Body of pancreas (tissue), 4 donors: Measurements from ENCODE around the gene PCK1. TPM values are rescaled to one million over a fixed set of nuclear protein-coding genes. Genes with fewer than 3 reads are reported as not detected.

ENCODE experiments used
- ATAC-seq: fragments of 150-250 bp; one replicate; pipeline ENCODE4 v1.9.1; 2016
- DNase-seq, 4 donors: peaks; one replicate each; pipeline ENCODE4 v3.0.0-alpha.2; 2019
- H3K27ac ChIP-seq, 4 donors: fragments of 200-600 bp; sonication (generic); 1 replicate in 3 of 4; 2 replicates in 1 of 4; pipeline versions ENCODE4 v1.5.1 to v1.6.1; 2016 to 2019; ENCODE audit warnings: mild to moderate bottlenecking in 1 of 4, mixed read lengths in 1 of 4, moderate library complexity in 1 of 4
- H3K27me3 ChIP-seq, 2 donors: fragments of 200-600 bp; sonication (generic); one replicate each; pipeline ENCODE4 v1.6.0; 2016; ENCODE audit warnings: mild to moderate bottlenecking in 1 of 2
- H3K36me3 ChIP-seq, 2 donors: fragments of 200-600 bp; sonication (generic); replicated peaks in 1 of 2; 2 replicates each; pipeline ENCODE4 v1.5.1; 2016; ENCODE audit warnings: low read depth in 2 of 2; ENCODE audit not compliant: insufficient read depth in 1 of 2
- H3K4me1 ChIP-seq: fragments of 200-600 bp; sonication (generic); one replicate; pipeline ENCODE4 v1.6.0; 2016
- H3K4me3 ChIP-seq, 2 donors: fragments of 200-600 bp; sonication (generic); 1 replicate in 1 of 2; 2 replicates in 1 of 2; pipeline ENCODE4 v1.5.1; 2016 to 2019
- H3K9me3 ChIP-seq, 3 donors: fragments of 200-600 bp; sonication (generic); 1 replicate in 2 of 3; 2 replicates in 1 of 3; pipeline ENCODE4 v1.5.1; 2016
- POLR2A ChIP-seq, 3 donors: fragments of 450-650 bp; IDR thresholded peaks; one replicate each; pipeline ENCODE4 v1.6.1; 2016; ENCODE audit warnings: antibody characterized with exemption in 3 of 3, mild to moderate bottlenecking in 2 of 3
- WGBS, 2 donors: methylation state at CpG; one replicate each; pipeline ENCODE4 v1.1.5; 2017; 5-methylcytosine and 5-hydroxymethylcytosine counted together
- intact Hi-C: fragments of 100-400 bp; cut with DNase I; formaldehyde crosslinking; loops from one replicate; pipeline ENCODE4 v1.15.1; 2023
- total RNA-seq, 2 donors: library from RNA; depleted of rRNA; stranded (reverse); fragments of >200 nt; gene quantifications; one replicate each; pipeline ENCODE4 v1.1.0, GENCODE V29; 2016
- TF ChIP-seq, protein P1 (sequence below), 7 experiments: fragments of 450-650 bp in 4 of 7; fragments of 200-600 bp in 3 of 7; sonication (generic) in 3 of 7; IDR thresholded peaks; one replicate each; pipeline ENCODE4 v1.5.1; 2016 to 2019; ENCODE audit warnings: antibody characterized with exemption in 7 of 7

Gene PCK1
- total RNA-seq, 2 donors from 2014 or later = 14.3 to 33.3 TPM

DNA sequence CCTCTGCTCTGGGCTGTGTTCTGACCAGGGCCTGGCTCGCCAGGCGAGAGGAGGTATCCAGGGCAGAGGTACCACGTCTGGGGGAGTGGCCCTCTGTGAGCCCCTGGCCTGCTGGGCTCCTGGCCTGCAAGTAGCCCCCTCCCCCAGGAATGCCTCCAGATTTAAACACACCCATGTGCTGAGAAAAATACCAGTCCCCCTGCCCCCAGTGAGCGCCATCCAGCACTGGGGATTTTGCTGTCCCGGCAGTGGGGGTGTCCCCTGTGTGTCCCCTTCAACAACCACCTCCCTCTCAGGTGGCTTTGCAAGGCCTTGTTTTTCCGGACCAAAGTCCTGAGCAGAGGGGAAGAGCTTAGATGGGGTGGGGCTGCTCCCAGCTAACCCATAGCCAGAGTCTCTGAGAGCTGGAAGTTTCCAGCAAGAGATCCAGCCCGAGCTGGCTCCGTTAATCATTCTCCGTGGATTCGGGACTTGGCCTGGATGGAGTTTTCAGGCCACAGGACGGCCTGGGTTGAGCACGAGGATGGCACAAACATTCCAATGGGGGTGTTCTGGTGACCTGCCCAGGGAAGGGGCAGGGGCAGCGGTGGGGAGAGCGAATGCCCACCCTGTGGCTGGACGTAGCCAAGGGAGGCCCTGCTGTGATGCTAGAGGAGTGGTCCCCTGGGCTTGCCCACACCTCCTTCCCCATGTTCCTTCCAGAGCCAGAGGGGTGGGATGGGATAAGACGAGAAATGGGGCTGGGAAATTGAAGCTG, 29.0 kb downstream of the PCK1 start:
- no peak overlapping the region for H3K27ac ChIP-seq
- WGBS, 2 donors = 49 to 65% methylated on average over 11 to 16 of the region's 16 CpGs
- H3K36me3 ChIP-seq = no peaks in the 10 kb centered on the region
- intact Hi-C loops = no loop called here
- H3K4me1 ChIP-seq = no peaks in the 10 kb centered on the region
- H3K4me3 ChIP-seq = no peak overlapping the region
- ATAC-seq (no peak), DNase-seq (no peak)
- no peaks in the 10 kb centered on the region for H3K27me3 ChIP-seq
- TF ChIP-seq, protein P1, sequence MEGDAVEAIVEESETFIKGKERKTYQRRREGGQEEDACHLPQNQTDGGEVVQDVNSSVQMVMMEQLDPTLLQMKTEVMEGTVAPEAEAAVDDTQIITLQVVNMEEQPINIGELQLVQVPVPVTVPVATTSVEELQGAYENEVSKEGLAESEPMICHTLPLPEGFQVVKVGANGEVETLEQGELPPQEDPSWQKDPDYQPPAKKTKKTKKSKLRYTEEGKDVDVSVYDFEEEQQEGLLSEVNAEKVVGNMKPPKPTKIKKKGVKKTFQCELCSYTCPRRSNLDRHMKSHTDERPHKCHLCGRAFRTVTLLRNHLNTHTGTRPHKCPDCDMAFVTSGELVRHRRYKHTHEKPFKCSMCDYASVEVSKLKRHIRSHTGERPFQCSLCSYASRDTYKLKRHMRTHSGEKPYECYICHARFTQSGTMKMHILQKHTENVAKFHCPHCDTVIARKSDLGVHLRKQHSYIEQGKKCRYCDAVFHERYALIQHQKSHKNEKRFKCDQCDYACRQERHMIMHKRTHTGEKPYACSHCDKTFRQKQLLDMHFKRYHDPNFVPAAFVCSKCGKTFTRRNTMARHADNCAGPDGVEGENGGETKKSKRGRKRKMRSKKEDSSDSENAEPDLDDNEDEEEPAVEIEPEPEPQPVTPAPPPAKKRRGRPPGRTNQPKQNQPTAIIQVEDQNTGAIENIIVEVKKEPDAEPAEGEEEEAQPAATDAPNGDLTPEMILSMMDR (IDR thresholded peaks at IDR 0.05) = no peak
- no peak for TF ChIP-seq POLR2A (IDR thresholded peaks at IDR 0.05)
- no peaks in the 10 kb centered on the region for H3K9me3 ChIP-seq

DNA sequence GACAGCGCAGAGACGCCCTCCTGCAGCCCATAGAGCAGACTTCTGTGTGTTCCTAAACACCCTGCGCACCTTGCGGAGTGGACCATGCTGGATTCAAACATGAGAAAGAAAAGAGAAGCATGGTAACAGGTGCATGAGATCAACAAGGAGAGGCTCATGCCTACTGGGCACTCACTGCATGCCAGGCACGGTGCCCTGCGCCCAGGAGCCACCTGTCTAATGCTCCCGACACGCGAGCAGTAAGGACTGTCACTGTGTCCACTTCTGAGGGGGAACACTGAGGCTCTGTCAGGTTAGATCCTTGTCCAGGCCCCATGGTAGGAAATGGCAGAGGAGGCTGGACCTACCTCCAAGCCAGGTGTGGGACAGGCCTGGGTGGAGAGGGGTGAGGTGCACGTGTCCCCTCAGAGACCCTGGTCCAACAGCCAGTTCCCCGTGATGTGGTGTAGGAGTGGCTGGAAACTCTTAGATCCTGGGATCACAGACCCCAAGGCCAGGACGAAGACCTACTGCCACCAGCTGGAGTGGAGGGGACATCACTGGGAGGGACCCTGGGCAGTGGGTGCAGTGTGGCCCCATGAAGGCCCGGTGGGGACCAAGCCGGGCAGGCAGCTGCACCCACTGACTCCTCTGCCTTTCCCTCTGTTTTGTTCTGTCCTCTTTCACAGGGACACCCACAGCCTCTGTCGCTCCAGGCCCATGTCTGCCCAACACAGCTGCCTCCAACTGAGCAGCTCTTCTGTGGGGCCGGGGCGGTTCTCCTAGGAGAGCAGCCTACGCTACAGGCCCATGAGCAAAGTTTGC, 29.8 kb downstream of the PCK1 start:
- H3K36me3 ChIP-seq = no peaks in the 10 kb centered on the region
- intact Hi-C loops = no loop called here
- WGBS, 2 donors = 82 to 85% methylated on average over 14 to 18 of the region's 18 CpGs
- H3K4me3 ChIP-seq = no peak overlapping the region
- H3K27ac ChIP-seq = no peak overlapping the region
- ATAC-seq (no peak), DNase-seq (no peak)
- no peaks in the 10 kb centered on the region for H3K4me1 ChIP-seq
- no peaks in the 10 kb centered on the region for H3K9me3 ChIP-seq
- no peaks in the 10 kb centered on the region for H3K27me3 ChIP-seq
- TF ChIP-seq, protein P1 (IDR thresholded peaks at IDR 0.05) = no peak
- no peak for TF ChIP-seq POLR2A (IDR thresholded peaks at IDR 0.05)

DNA sequence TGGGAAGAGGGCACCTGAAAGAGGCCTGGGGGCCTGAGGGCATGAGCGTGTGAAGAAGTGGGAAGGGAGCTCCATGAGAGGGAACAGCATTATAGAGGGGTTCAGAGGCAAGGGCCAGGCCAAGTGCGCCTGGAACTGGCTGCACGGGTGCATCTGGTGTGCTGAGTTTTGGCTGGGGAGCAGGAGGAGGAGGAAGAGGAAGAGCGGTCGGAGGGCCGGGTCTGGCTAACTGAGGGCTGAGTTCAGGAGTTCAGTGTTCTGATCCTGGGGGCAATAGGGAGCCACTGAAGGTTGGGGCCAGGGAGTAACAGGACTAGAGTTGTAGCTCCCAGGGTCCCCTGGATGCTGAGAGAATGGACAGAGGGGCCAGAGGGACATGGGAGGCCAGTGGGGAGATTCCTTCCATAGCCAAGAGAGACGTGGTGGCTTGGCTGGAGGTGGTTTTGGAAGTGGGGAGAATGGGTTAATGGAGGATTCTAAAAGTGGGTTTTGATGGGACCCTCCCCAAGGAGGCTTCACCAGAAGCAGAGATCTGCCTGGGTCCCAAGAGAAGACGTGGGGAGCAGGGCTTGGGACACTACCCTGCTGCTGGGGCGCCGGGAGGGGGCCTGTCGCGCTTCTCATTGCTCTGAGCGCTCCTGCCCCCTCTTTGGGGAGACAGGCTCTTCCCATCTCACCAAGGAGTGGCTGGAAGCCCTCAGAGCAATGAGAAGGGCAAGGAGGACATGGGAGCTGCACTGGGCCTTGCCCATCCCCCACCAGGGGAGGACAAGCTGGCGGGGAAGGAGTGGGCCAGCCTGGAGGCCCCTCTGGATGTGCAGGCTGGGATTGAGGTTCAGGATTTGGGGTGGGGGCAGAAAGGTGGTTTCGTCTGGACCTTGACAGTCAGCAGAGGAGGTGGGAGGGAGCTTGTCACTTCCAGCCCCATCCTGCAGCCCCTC, 30.6 kb downstream of the PCK1 start:
- Histone ChIP-seq H3K4me3 (no peak overlapping the region), H3K27me3 (no peaks in the 10 kb centered on the region), H3K27ac (no peak overlapping the region), H3K4me1 (peaks cover under 1% of the 10 kb centered on the region), H3K36me3 (no peaks in the 10 kb centered on the region), H3K9me3 (no peaks in the 10 kb centered on the region)
- WGBS, 2 donors = 67 to 74% methylated on average over 15 of the region's 15 CpGs
- DNase-seq = no peak
- no peak for ATAC-seq
- TF ChIP-seq POLR2A (IDR thresholded peaks at IDR 0.05) = no peak
- TF ChIP-seq, protein P1 (IDR thresholded peaks at IDR 0.05) = no peak
- intact Hi-C loops = no loop called here

- no peak for TF ChIP-seq POLR2A (IDR thresholded peaks at IDR 0.05)
- TF ChIP-seq, protein P1 (IDR thresholded peaks at IDR 0.05) = no peak
- H3K4me3 ChIP-seq = no peak overlapping the region
- intact Hi-C loops = no loop called here
- ATAC-seq (no peak), DNase-seq (no peak)
- H3K27ac ChIP-seq = no peak overlapping the region
- H3K36me3 ChIP-seq = no peaks in the 10 kb centered on the region
- H3K9me3 ChIP-seq = no peaks in the 10 kb centered on the region
- H3K27me3 ChIP-seq = peaks cover 0 to 4% of the 10 kb centered on the region in 2 donors
- peaks cover 8% of the 10 kb centered on the region for H3K4me1 ChIP-seq
- 62 to 65% methylated on average over 15 to 20 of the region's 22 CpGs for whole genome bisulfite sequencing, 2 donors
These were observed 31.6 kb downstream of the PCK1 start for GRCh38 chr20:57592263-57593092.
